PC-3 (cell line): ENCODE measurements around the gene ASTN2.

Experiments
- CTCF ChIP-seq: fragments of 300-600 bp; sonication (generic); conservative IDR thresholded peaks from 2 replicates; pipeline ENCODE4 v1.5.1; 2017; ENCODE audit warnings: antibody characterized with exemption, low read depth, mild to moderate bottlenecking, low read length
- EZH2 ChIP-seq: fragments of 300-600 bp; sonication (generic); IDR thresholded peaks from one replicate; pipeline ENCODE4 v1.6.1; 2017; ENCODE audit warnings: antibody characterized with exemption, mild to moderate bottlenecking, low read length; ENCODE audit not compliant: unreplicated experiment
- EZH2phosphoT487 ChIP-seq: fragments of 300-600 bp; sonication (generic); IDR thresholded peaks from 2 replicates; pipeline ENCODE4 v1.6.1; 2018; ENCODE audit warnings: mild to moderate bottlenecking, antibody characterized with exemption, low read length, borderline replicate concordance

- TF ChIP-seq CTCF (no peak), EZH2phosphoT487 (no peak), EZH2 (no peak)
Measured at GRCh38 chr9:116705531-116705930, 709.3 kb downstream of the ASTN2 start.
